ENCODE data around the gene LPCAT4.

GRCh38 chr15:34342737-34343575 is 24.0 kb downstream of the LPCAT4 start, which contains the start of the genes NOP10 and NUTM1:
- TF ChIP-seq EZH2 (IDR thresholded peaks at IDR 0.05) (no peak), POLR2AphosphoS5 (IDR thresholded peaks at IDR 0.05; ENCODE audit: borderline replicate concordance, low read depth, low read length) (peak; percentile 97), FOXP2 (optimal IDR thresholded peaks at IDR 0.05; ENCODE audit: control extremely low read depth, extremely low read length, insufficient read depth) (peak; percentile 94)
